Smooth muscle cell (in vitro differentiated cells): Measurements from ENCODE around the gene IL16. TPM values are rescaled to one million over a fixed set of nuclear protein-coding genes. Genes with fewer than 3 reads are reported as not detected.

Source experiments
- DNase-seq: peaks from one replicate; lab custom pipeline; 2025; ENCODE audit not compliant: unreplicated experiment; lab: John Stamatoyannopoulos, UW
- H2AFZ ChIP-seq: fragments of 200-600 bp; sonication (generic); 2 replicates; pipeline ENCODE4 v1.6.0; 2016; ENCODE audit warnings: antibody characterized with exemption, low read depth, mild to moderate bottlenecking
- H3F3A ChIP-seq: fragments of 200-600 bp; sonication (generic); 2 replicates; pipeline ENCODE4 v1.6.0; 2017; ENCODE audit warnings: antibody characterized with exemption, low read depth
- H3K27ac ChIP-seq: fragments of 200-600 bp; sonication (generic); 2 replicates; pipeline ENCODE4 v1.5.1; 2016; ENCODE audit warnings: low read depth, mild to moderate bottlenecking
- H3K27me3 ChIP-seq: fragments of 200-600 bp; sonication (generic); 2 replicates; pipeline ENCODE4 v1.6.1; 2016; ENCODE audit warnings: low read depth, mild to moderate bottlenecking
- H3K36me3 ChIP-seq: fragments of 200-600 bp; sonication (generic); 2 replicates; pipeline ENCODE4 v1.5.1; 2016; ENCODE audit warnings: low read depth
- H3K4me1 ChIP-seq: fragments of 200-600 bp; sonication (generic); 2 replicates; pipeline ENCODE4 v1.5.1; 2016; ENCODE audit warnings: low read depth
- H3K4me2 ChIP-seq: fragments of 200-600 bp; sonication (generic); 2 replicates; pipeline ENCODE4 v1.6.0; 2016; ENCODE audit warnings: mild to moderate bottlenecking
- H3K4me3 ChIP-seq: fragments of 200-600 bp; sonication (generic); 2 replicates; pipeline ENCODE4 v1.5.1; 2016; ENCODE audit warnings: mild to moderate bottlenecking
- H3K79me2 ChIP-seq: fragments of 200-600 bp; sonication (generic); 2 replicates; pipeline ENCODE4 v1.6.0; 2016; ENCODE audit warnings: low read depth, mild to moderate bottlenecking
- H3K9ac ChIP-seq: fragments of 200-600 bp; sonication (generic); 2 replicates; pipeline ENCODE4 v1.6.0; 2016; ENCODE audit warnings: low read depth
- H3K9me3 ChIP-seq: fragments of 200-600 bp; sonication (generic); replicated peaks from 2 replicates; pipeline ENCODE4 v1.5.1; 2016; ENCODE audit warnings: low read depth
- H4K20me1 ChIP-seq: fragments of 200-600 bp; sonication (generic); 2 replicates; pipeline ENCODE4 v1.6.0; 2016; ENCODE audit warnings: low read depth
- CTCF ChIP-seq: fragments of 200-600 bp; sonication (generic); IDR thresholded peaks from 2 replicates; pipeline ENCODE4 v1.5.1; 2017; ENCODE audit warnings: borderline replicate concordance, mild to moderate bottlenecking, antibody characterized with exemption; ENCODE audit not compliant: insufficient read depth, poor library complexity, severe bottlenecking
- WGBS: methylation state at CpG from one replicate; pipeline ENCODE4 v1.1.7; 2016; ENCODE audit warnings: low lambda C conversion rate; 5-methylcytosine and 5-hydroxymethylcytosine counted together
- polyA plus RNA-seq: library from polyadenylated mRNA; unstranded; fragments of >200 nt; fragmentation: Nextera tagmentation; extraction: Ambion mirVana; gene quantifications from 2 replicates; pipeline ENCODE4 v1.2.1, GENCODE V29; 2016
- total RNA-seq: library from RNA; depleted of rRNA; stranded (reverse); fragments of >200 nt; gene quantifications from 2 replicates; pipeline ENCODE4 v1.2.3, GENCODE V29; 2014

IL16 gene
- total and polyA plus RNA-seq, 2 experiments from 2014 or later = 1.3 to 1.4 TPM

- no peaks in the 10 kb centered on the region for H3F3A ChIP-seq
- DNase-seq = no peak
These were observed 27.6 kb downstream of the IL16 start for GRCh38 chr15:81224232-81224631.

DNA sequence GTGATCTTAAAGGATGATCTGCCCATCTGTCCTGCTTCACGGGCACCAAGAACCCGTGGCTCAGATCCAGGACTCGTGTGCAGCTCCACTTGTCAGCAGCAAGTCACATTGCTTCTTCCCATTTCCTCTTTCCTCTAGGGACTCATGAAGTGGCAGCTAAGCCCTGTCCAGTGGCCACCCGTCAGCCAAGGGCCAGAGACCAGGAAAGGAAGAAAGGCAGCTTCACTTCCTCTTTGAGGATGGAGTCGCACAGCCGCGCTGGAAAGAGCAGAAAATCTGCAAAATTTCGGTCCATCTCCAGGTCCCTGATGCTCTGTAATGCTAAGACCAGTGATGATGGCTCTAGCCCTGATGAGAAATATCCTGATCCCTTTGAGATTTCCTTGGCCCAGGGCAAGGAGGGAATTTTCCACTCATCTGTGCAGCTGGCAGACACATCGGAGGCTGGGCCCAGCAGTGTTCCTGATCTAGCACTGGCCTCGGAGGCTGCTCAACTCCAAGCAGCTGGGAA lies 28.5 kb downstream of the IL16 start:
- Histone ChIP-seq H3K9ac (no peak overlapping the region), H4K20me1 (no peaks in the 10 kb centered on the region), H3K4me1 (no peaks in the 10 kb centered on the region), H3K79me2 (no peaks in the 10 kb centered on the region), H2AFZ (no peak overlapping the region), H3K36me3 (no peaks in the 10 kb centered on the region), H3K27ac (no peak overlapping the region), H3K9me3 (no peaks in the 10 kb centered on the region), H3K4me2 (no peak overlapping the region), H3K4me3 (no peak overlapping the region), H3K27me3 (peaks cover 6% of the 10 kb centered on the region), H3F3A (no peaks in the 10 kb centered on the region)
- no peak for DNase-seq
- 91% methylated on average over 10 of the region's 10 CpGs for WGBS
- no peak for TF ChIP-seq CTCF

More at GRCh38 chr15:81224232-81224631, 27.6 kb downstream of the IL16 start:
- no peak for TF ChIP-seq CTCF
- no peaks in the 10 kb centered on the region for H3K79me2 ChIP-seq
- no peak overlapping the region for H3K4me3 ChIP-seq
- no peaks in the 10 kb centered on the region for H4K20me1 ChIP-seq
- no peak overlapping the region for H3K27ac ChIP-seq
- H2AFZ ChIP-seq = no peak overlapping the region
- no peaks in the 10 kb centered on the region for H3K9me3 ChIP-seq
- no peaks in the 10 kb centered on the region for H3K4me1 ChIP-seq
- H3K27me3 ChIP-seq = peaks cover 6% of the 10 kb centered on the region
- H3K36me3 ChIP-seq = no peaks in the 10 kb centered on the region
- H3K4me2 ChIP-seq = no peak overlapping the region
- H3K9ac ChIP-seq = no peak overlapping the region
- WGBS = 100% methylated on average over 1 of the region's 1 CpG

GRCh38 chr15:81227716-81228115 lies 31.0 kb downstream of the IL16 start:
- no peak overlapping the region for H3K4me3 ChIP-seq
- H3F3A ChIP-seq = no peaks in the 10 kb centered on the region
- H3K9ac ChIP-seq = no peak overlapping the region
- H3K27me3 ChIP-seq = peaks cover 6% of the 10 kb centered on the region
- no peaks in the 10 kb centered on the region for H3K36me3 ChIP-seq
- TF ChIP-seq CTCF = no peak
- H3K9me3 ChIP-seq = no peaks in the 10 kb centered on the region
- H3K79me2 ChIP-seq = no peaks in the 10 kb centered on the region
- H2AFZ ChIP-seq = no peak overlapping the region
- no peak overlapping the region for H3K4me2 ChIP-seq
- no peaks in the 10 kb centered on the region for H3K4me1 ChIP-seq
- no peaks in the 10 kb centered on the region for H4K20me1 ChIP-seq
- DNase-seq = no peak
- 83% methylated on average over 5 of the region's 5 CpGs for WGBS
- no peak overlapping the region for H3K27ac ChIP-seq

DNA sequence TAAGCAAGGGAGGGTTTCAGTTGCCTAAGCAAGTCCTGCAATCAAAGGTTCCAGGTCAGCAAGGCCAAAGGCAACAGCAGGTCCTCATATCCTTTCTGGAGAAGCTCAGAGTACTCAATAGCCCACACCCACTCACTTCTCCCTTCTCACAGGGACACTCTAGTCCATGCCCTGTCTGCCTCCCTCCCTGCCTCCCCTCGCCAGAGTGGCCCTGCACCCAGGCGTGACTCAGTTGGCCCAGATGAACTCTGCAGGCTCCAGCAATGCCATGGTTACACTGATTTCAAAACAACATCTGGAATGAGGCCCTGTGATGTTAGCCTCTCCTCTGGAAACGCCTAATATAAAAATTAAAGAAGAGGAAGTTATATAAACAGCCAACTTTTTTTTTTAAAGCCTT lies 32.9 kb downstream of the IL16 start:
- Histone ChIP-seq H3K9me3 (no peaks in the 10 kb centered on the region), H3K4me2 (no peak overlapping the region), H3K27ac (no peak overlapping the region), H3K4me1 (no peaks in the 10 kb centered on the region), H4K20me1 (no peaks in the 10 kb centered on the region), H3F3A (no peaks in the 10 kb centered on the region), H3K9ac (no peak overlapping the region), H3K79me2 (no peaks in the 10 kb centered on the region), H2AFZ (no peak overlapping the region), H3K36me3 (no peaks in the 10 kb centered on the region), H3K27me3 (peaks cover 6% of the 10 kb centered on the region), H3K4me3 (no peak overlapping the region)
- TF ChIP-seq CTCF = no peak
- no peak for DNase-seq
- 81% methylated on average over 3 of the region's 3 CpGs for WGBS
